HEK293T (cell line): ENCODE data around the gene METTL24.

Experiments used
- ARNT ChIP-seq: fragments of 450-650 bp; IDR thresholded peaks from 2 replicates; pipeline ENCODE4 v1.6.1; 2017; ENCODE audit warnings: mild to moderate bottlenecking
- BHLHE40 ChIP-seq: fragments of 450-650 bp; IDR thresholded peaks from 2 replicates; pipeline ENCODE4 v1.6.1; 2016; ENCODE audit warnings: mild to moderate bottlenecking, moderate library complexity, borderline replicate concordance
- ELF4 ChIP-seq: fragments of 450-650 bp; IDR thresholded peaks from 2 replicates; pipeline ENCODE4 v1.6.1; 2017; ENCODE audit warnings: antibody characterized with exemption
- FOXA1 ChIP-seq: fragments of 450-650 bp; IDR thresholded peaks from 2 replicates; pipeline ENCODE4 v1.6.1; 2016; ENCODE audit warnings: mild to moderate bottlenecking
- FOXK2 ChIP-seq: fragments of 450-650 bp; IDR thresholded peaks from 2 replicates; pipeline ENCODE4 v1.6.1; 2016; ENCODE audit warnings: mild to moderate bottlenecking
- FOXM1 ChIP-seq: fragments of 450-650 bp; IDR thresholded peaks from 2 replicates; pipeline ENCODE4 v1.6.1; 2017; ENCODE audit warnings: mild to moderate bottlenecking, borderline replicate concordance
- HDGF ChIP-seq: fragments of 450-650 bp; IDR thresholded peaks from 2 replicates; pipeline ENCODE4 v1.6.1; 2017; ENCODE audit warnings: antibody characterized with exemption, borderline replicate concordance
- L3MBTL2 ChIP-seq: fragments of 450-650 bp; conservative IDR thresholded peaks from 2 replicates; pipeline ENCODE4 v1.6.1; 2016; ENCODE audit warnings: mild to moderate bottlenecking
- LEF1 ChIP-seq: fragments of 450-650 bp; IDR thresholded peaks from 2 replicates; pipeline ENCODE4 v1.6.1; 2017; ENCODE audit warnings: mild to moderate bottlenecking, borderline replicate concordance
- NFRKB ChIP-seq: fragments of 450-650 bp; IDR thresholded peaks from 2 replicates; pipeline ENCODE4 v1.6.1; 2016; ENCODE audit warnings: mild to moderate bottlenecking, moderate library complexity
- SP1 ChIP-seq: fragments of 450-650 bp; IDR thresholded peaks from 2 replicates; pipeline ENCODE4 v1.6.1; 2017
- SUZ12 ChIP-seq: fragments of 450-650 bp; IDR thresholded peaks from 2 replicates; pipeline ENCODE4 v1.6.1; 2016; ENCODE audit warnings: mild to moderate bottlenecking
- TARDBP ChIP-seq: fragments of 450-650 bp; IDR thresholded peaks from 2 replicates; pipeline ENCODE4 v1.6.1; 2016
- ZNF384 ChIP-seq: fragments of 450-650 bp; IDR thresholded peaks from 2 replicates; pipeline ENCODE4 v1.6.1; 2016

GRCh38 chr6:110394409-110394808 lies 36.3 kb upstream of the METTL24 start:
- no peak for TF ChIP-seq L3MBTL2
- no peak for TF ChIP-seq SUZ12
- no peak for TF ChIP-seq SP1
- TF ChIP-seq ELF4: no peak
- no peak for TF ChIP-seq ARNT
- no peak for TF ChIP-seq FOXM1
- TF ChIP-seq LEF1: no peak
- TF ChIP-seq FOXK2: no peak
- no peak for TF ChIP-seq FOXA1
- TF ChIP-seq HDGF: no peak
- no peak for TF ChIP-seq TARDBP
- no peak for TF ChIP-seq NFRKB
- TF ChIP-seq ZNF384: no peak
- TF ChIP-seq BHLHE40: no peak
